Activated naive CD8-positive, alpha-beta T cell treated with anti-CD3 and anti-CD28 coated beads for 36 hours (primary cell): ENCODE measurements around the gene GRM8. TPM values are rescaled to one million over a fixed set of nuclear protein-coding genes. Genes with fewer than 3 reads are reported as not detected.

ENCODE experiments used
- DNase-seq: peaks from one replicate; pipeline ENCODE4 v3.0.0; 2021
- H3K27ac Mint-ChIP-seq: one replicate; pipeline ENCODE4 v1.8.0; 2022; ENCODE audit warnings: mild to moderate bottlenecking, moderate library complexity, mixed read lengths
- H3K27me3 Mint-ChIP-seq: one replicate; pipeline ENCODE4 v1.8.0; 2022; ENCODE audit warnings: mild to moderate bottlenecking, mixed read lengths
- H3K36me3 Mint-ChIP-seq: one replicate; pipeline ENCODE4 v1.8.0; 2021; ENCODE audit warnings: mild to moderate bottlenecking, mixed read lengths
- H3K4me1 Mint-ChIP-seq: one replicate; pipeline ENCODE4 v1.8.0; 2021; ENCODE audit warnings: mixed read lengths
- H3K4me3 Mint-ChIP-seq: one replicate; pipeline ENCODE4 v1.8.0; 2022; ENCODE audit warnings: mild to moderate bottlenecking, moderate library complexity, mixed read lengths
- H3K9me3 Mint-ChIP-seq: one replicate; pipeline ENCODE4 v1.8.0; 2022; ENCODE audit warnings: mixed read lengths
- total RNA-seq, 2 experiments: library from RNA; stranded (reverse); gene quantifications; one replicate each; pipeline ENCODE4 v1.2.3, GENCODE V29; 2021

GRM8 gene
- total RNA-seq, 2 experiments from 2014 or later, result not detected

DNA sequence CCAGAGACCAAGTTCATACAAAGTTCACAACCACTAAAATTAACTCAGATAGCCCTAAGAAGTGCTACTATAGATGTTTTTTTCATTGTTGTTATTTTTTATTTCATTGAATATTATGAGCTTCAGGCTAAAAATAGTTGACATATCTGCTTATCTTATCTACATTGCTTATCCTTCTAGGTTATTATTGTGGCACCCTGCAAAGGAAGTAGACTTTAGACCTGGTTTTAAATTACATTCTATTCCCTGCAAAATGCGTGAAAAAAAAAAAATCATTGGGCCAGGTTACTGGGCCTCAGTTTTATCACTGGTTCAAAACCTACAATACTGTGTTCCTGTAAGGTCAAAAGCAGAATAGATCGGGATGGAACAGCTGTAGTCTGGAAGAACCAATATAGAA is 811.0 kb downstream of the GRM8 start:
- no peaks in the 10 kb centered on the region for H3K4me1 Mint-ChIP-seq
- DNase-seq, result no peak
- no peaks in the 10 kb centered on the region for H3K36me3 Mint-ChIP-seq
- H3K9me3 Mint-ChIP-seq, result peaks cover 1% of the 10 kb centered on the region
- no peak overlapping the region for H3K27ac Mint-ChIP-seq
- H3K4me3 Mint-ChIP-seq, result no peak overlapping the region
- no peaks in the 10 kb centered on the region for H3K27me3 Mint-ChIP-seq

DNA sequence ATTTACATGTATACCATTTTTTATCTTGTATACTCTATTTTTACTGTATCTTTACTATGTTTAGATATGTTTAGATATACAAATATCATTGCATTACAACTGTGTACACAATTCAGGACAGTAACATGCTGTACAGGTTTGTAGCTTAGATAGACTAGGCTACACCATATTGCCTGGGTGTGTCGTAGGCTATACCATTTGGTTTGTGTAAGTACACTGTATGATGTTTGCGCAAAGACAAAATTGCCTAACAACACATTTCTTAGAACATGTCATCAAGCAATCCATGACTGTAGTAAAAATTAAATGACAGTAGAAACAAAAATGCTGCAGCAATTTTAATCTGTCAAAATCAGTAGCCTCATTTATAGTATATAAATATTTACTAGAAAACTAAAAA is 812.2 kb downstream of the GRM8 start:
- Mint-ChIP-seq H3K36me3 (no peaks in the 10 kb centered on the region), H3K27me3 (no peaks in the 10 kb centered on the region), H3K4me3 (no peak overlapping the region), H3K9me3 (peaks cover 1% of the 10 kb centered on the region), H3K27ac (no peak overlapping the region), H3K4me1 (no peaks in the 10 kb centered on the region)
- no peak for DNase-seq

GRCh38 chr7:126436213-126436868 is 816.4 kb downstream of the GRM8 start:
- DNase-seq, result no peak
- peaks cover 1% of the 10 kb centered on the region for H3K9me3 Mint-ChIP-seq
- H3K4me3 Mint-ChIP-seq, result no peak overlapping the region
- no peak overlapping the region for H3K27ac Mint-ChIP-seq
- no peaks in the 10 kb centered on the region for H3K27me3 Mint-ChIP-seq
- H3K36me3 Mint-ChIP-seq, result no peaks in the 10 kb centered on the region
- H3K4me1 Mint-ChIP-seq, result no peaks in the 10 kb centered on the region

GRCh38 chr7:126426652-126427051 is 826.1 kb downstream of the GRM8 start:
- DNase-seq, result no peak
- peaks cover 6% of the 10 kb centered on the region for H3K9me3 Mint-ChIP-seq
- no peak overlapping the region for H3K27ac Mint-ChIP-seq
- no peaks in the 10 kb centered on the region for H3K27me3 Mint-ChIP-seq
- H3K4me3 Mint-ChIP-seq, result no peak overlapping the region
- no peaks in the 10 kb centered on the region for H3K36me3 Mint-ChIP-seq
- no peaks in the 10 kb centered on the region for H3K4me1 Mint-ChIP-seq

DNA sequence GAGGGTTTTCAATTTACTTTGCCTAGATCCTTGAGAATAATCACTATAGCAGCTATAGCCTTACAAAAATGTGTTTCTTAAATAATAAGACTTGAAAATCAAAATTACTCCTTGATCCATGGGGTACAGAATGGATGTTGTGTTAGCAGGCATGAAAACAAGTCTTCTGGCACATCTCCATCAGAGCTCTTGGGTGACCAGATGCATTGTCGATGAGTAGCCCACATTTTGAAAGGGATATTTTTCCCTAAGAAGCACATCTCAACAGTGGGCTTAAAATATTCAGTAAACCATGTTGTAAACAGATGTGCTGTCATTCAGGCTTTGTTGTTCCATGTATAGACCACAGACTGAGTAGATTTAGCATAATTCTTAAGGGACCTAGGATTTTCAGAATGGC is 827.8 kb downstream of the GRM8 start:
- Mint-ChIP-seq H3K9me3 (peaks cover 5% of the 10 kb centered on the region), H3K27ac (no peak overlapping the region), H3K4me3 (no peak overlapping the region), H3K27me3 (no peaks in the 10 kb centered on the region), H3K36me3 (no peaks in the 10 kb centered on the region), H3K4me1 (no peaks in the 10 kb centered on the region)
- no peak for DNase-seq

DNA sequence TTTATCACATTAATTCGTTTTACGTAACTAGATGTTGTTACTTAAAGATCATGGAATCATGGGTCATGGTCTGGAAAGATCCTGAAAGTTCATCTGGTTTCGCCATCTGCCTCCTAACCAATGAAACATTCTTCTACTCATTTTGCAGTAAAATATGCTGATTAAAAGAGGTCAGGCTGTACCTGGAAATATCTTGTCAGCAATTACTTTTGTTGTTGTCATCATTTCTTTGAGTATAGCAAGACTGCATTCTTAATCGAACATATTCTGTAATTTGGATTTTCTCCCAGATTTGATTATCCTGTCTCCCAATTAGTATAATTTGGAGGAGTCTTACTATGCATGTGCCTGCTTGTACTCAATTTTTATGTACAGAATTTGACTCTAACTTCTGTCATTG is 833.7 kb downstream of the GRM8 start:
- Mint-ChIP-seq H3K27ac (no peak overlapping the region), H3K4me1 (no peaks in the 10 kb centered on the region), H3K9me3 (peaks cover 1% of the 10 kb centered on the region), H3K27me3 (no peaks in the 10 kb centered on the region), H3K4me3 (no peak overlapping the region), H3K36me3 (no peaks in the 10 kb centered on the region)
- DNase-seq, result no peak

- H3K9me3 Mint-ChIP-seq, result no peaks in the 10 kb centered on the region
- no peak overlapping the region for H3K27ac Mint-ChIP-seq
- H3K36me3 Mint-ChIP-seq, result no peaks in the 10 kb centered on the region
- DNase-seq, result no peak
- H3K4me1 Mint-ChIP-seq, result no peaks in the 10 kb centered on the region
- no peaks in the 10 kb centered on the region for H3K27me3 Mint-ChIP-seq
- H3K4me3 Mint-ChIP-seq, result no peak overlapping the region
These were observed 840.8 kb downstream of the GRM8 start for GRCh38 chr7:126411821-126412383.

DNA sequence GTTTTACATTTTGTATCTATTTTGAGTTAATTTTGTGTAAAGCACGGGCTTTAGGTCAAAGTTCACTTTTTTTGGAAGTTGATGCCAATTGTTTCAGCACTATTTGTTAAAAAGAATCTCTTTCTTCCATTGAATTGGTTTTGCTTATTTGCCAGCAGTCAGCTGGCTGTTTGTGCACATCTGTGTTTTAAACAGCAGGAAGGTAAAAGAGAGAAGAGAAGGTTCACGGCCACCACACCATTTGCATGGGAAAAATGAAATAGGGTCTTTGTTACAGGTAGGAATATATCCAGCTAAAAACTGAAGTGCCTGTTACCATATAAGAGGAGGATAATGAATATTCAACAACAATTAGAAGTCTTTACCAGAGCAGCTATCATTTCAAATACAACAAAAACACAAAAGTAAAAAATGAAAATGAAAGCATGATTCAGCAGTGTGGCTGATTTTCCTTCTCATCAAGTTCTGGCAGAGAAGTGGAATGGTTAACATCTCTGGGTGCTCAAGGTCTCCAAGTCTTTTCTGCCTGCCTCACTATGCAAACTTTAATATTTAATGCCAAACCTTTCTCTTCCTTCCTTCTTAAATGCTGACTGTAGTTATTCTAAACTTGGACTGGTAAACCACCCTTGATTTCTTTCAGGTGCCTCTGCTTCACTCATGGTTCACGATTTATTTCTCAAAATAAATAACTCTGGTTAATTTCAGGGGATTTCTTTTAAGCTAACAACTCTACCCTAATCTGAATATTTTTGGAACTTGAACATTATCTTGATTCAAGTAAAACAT is 841.5 kb downstream of the GRM8 start:
- no peaks in the 10 kb centered on the region for H3K36me3 Mint-ChIP-seq
- no peaks in the 10 kb centered on the region for H3K27me3 Mint-ChIP-seq
- H3K27ac Mint-ChIP-seq, result no peak overlapping the region
- H3K9me3 Mint-ChIP-seq, result no peaks in the 10 kb centered on the region
- DNase-seq, result no peak
- no peak overlapping the region for H3K4me3 Mint-ChIP-seq
- H3K4me1 Mint-ChIP-seq, result no peaks in the 10 kb centered on the region

DNA sequence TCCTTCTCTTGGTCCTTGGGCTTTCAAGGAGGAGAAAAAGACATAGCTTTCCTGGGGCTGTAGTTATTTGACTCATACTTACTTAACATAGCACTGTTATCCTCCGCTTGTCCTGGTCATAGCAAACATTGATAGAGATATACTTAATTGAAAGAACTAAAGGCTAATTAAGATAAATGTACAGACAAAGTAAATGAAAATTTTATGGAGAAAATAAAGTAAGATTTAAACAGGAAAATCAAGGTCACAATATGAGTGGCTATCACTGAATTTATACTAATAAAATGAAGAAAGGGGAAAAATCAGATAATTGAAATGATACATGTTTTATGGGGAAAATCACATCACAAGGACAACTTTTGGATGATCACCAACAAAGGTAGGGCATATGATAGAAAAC is 849.7 kb downstream of the GRM8 start:
- no peak for DNase-seq
- H3K9me3 Mint-ChIP-seq, result peaks cover 3% of the 10 kb centered on the region
- H3K4me1 Mint-ChIP-seq, result no peaks in the 10 kb centered on the region
- no peak overlapping the region for H3K27ac Mint-ChIP-seq
- H3K27me3 Mint-ChIP-seq, result no peaks in the 10 kb centered on the region
- no peak overlapping the region for H3K4me3 Mint-ChIP-seq
- no peaks in the 10 kb centered on the region for H3K36me3 Mint-ChIP-seq

DNA sequence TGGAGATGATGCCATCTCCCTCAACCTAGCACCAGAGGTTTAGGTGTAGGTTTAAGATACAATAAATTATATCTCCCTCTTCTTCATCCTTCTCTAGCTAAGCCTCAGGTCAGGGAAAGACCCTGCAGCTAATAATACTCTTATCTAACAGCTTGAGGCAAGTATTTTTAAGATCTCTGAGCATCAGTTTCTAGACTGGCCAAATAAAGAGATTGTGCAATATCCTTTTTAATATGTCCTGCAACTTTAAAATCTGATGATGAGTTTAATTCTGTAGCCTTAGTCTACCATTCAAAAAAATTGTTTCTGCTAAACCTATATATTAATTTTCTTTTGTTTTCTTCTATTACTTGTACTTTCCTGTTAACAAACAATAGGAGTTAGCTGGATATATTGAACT is 850.8 kb downstream of the GRM8 start:
- no peak for DNase-seq
- Mint-ChIP-seq H3K9me3 (peaks cover 3% of the 10 kb centered on the region), H3K4me1 (no peaks in the 10 kb centered on the region), H3K27ac (no peak overlapping the region), H3K4me3 (no peak overlapping the region), H3K27me3 (no peaks in the 10 kb centered on the region), H3K36me3 (no peaks in the 10 kb centered on the region)

- H3K27ac Mint-ChIP-seq, result no peak overlapping the region
- no peaks in the 10 kb centered on the region for H3K36me3 Mint-ChIP-seq
- no peaks in the 10 kb centered on the region for H3K4me1 Mint-ChIP-seq
- H3K4me3 Mint-ChIP-seq, result no peak overlapping the region
- no peaks in the 10 kb centered on the region for H3K27me3 Mint-ChIP-seq
- peaks cover 6% of the 10 kb centered on the region for H3K9me3 Mint-ChIP-seq
- DNase-seq, result no peak
These were observed 853.8 kb downstream of the GRM8 start for GRCh38 chr7:126398851-126399529.

- Mint-ChIP-seq H3K4me1 (no peaks in the 10 kb centered on the region), H3K27ac (no peak overlapping the region), H3K9me3 (peaks cover 6% of the 10 kb centered on the region), H3K4me3 (no peak overlapping the region), H3K36me3 (no peaks in the 10 kb centered on the region), H3K27me3 (no peaks in the 10 kb centered on the region)
- DNase-seq, result no peak
These were observed 854.5 kb downstream of the GRM8 start for GRCh38 chr7:126398285-126398684.

DNA sequence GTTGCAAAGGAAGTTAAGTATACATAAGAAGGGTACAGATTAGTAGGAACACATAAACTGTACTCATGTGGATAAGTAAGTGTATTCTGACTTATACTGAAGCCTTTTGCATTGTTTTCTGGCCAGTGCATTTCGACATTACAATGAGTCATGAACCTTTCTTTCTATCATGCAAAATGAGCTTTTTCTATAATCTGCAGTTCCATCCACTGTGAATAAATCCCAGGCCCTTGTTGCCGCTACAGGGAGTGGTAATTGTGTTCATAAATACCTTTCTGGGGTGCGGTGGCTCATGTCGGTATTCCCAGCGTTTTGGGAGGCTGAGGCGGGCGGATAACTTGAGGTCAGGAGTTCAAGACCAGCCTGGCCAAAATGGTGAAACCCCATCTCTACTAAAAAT is 858.3 kb downstream of the GRM8 start:
- Mint-ChIP-seq H3K27me3 (no peaks in the 10 kb centered on the region), H3K27ac (no peak overlapping the region), H3K4me1 (no peaks in the 10 kb centered on the region), H3K36me3 (no peaks in the 10 kb centered on the region), H3K4me3 (no peak overlapping the region), H3K9me3 (peaks cover 8% of the 10 kb centered on the region)
- DNase-seq, result no peak
